SH-SY5Y (cell line): ENCODE data around the gene RPS21.

Source experiments
- GATA2 ChIP-seq: IDR thresholded peaks from 2 replicates; pipeline ENCODE4 v1.6.1; 2011; ENCODE audit warnings: mild to moderate bottlenecking, low read depth, low read length
- GATA3 ChIP-seq: IDR thresholded peaks from 2 replicates; pipeline ENCODE4 v1.6.1; 2011; ENCODE audit warnings: low read depth, mild to moderate bottlenecking, low read length, moderate library complexity

GRCh38 chr20:62342910-62343309, 44.0 kb upstream of the RPS21 start:
- TF ChIP-seq GATA2, result no peak
- TF ChIP-seq GATA3, result no peak
